ENCODE data around the gene CACNB2. TPM values are rescaled to one million over a fixed set of nuclear protein-coding genes. Genes with fewer than 3 reads are reported as not detected.

CACNB2 gene
- total RNA-seq, 4 donors from 2014 or later = 0.81 to 13.9 (median 4.5) TPM

GRCh38 chr10:18505456-18506118, 365.4 kb downstream of the CACNB2 start:
- Histone ChIP-seq H3K9me3 (no peaks in the 10 kb centered on the region), H3K27ac (no peak overlapping the region), H3K27me3 (no peaks in the 10 kb centered on the region), H3K4me1 (no peaks in the 10 kb centered on the region), H3K4me3 (replicated peaks in 1 of 3) (no peak overlapping the region), H3K36me3 (no peaks in the 10 kb centered on the region)
- TF ChIP-seq CTCF (IDR thresholded peaks at IDR 0.05) = no peak
- TF ChIP-seq POLR2A (IDR thresholded peaks at IDR 0.05) = no peak
- DNase-seq = no peak
- intact Hi-C loops (cut with DNase I) = no loop called here
- 81 to 84% methylated on average over 11 of the region's 11 CpGs for WGBS, 2 donors

GRCh38 chr10:18508587-18508986, 368.4 kb downstream of the CACNB2 start:
- no peaks in the 10 kb centered on the region for H3K36me3 ChIP-seq

GRCh38 chr10:18514537-18514936, 374.3 kb downstream of the CACNB2 start:
- Histone ChIP-seq H3K36me3 (no peaks in the 10 kb centered on the region), H3K4me3 (replicated peaks in 1 of 3) (no peak overlapping the region), H3K4me1 (no peaks in the 10 kb centered on the region), H3K27me3 (no peaks in the 10 kb centered on the region), H3K9me3 (no peaks in the 10 kb centered on the region), H3K27ac (no peak overlapping the region)
- no peak for DNase-seq
- intact Hi-C loops (cut with DNase I) = no loop called here
- no peak for TF ChIP-seq CTCF (IDR thresholded peaks at IDR 0.05)
- TF ChIP-seq POLR2A (IDR thresholded peaks at IDR 0.05) = no peak

More at GRCh38 chr10:18508587-18508986, 368.4 kb downstream of the CACNB2 start:
- no peak for DNase-seq
- H3K27me3 ChIP-seq = no peaks in the 10 kb centered on the region
- TF ChIP-seq POLR2A (IDR thresholded peaks at IDR 0.05) (no peak), CTCF (IDR thresholded peaks at IDR 0.05) (no peak)
- intact Hi-C loops (cut with DNase I) = no loop called here
- no peaks in the 10 kb centered on the region for H3K4me1 ChIP-seq
- no peak overlapping the region for H3K27ac ChIP-seq
- 89 to 93% methylated on average over 4 of the region's 4 CpGs for WGBS, 2 donors
- no peak overlapping the region for H3K4me3 ChIP-seq (replicated peaks in 1 of 3)
- no peaks in the 10 kb centered on the region for H3K9me3 ChIP-seq

- Histone ChIP-seq H3K4me1 (no peaks in the 10 kb centered on the region), H3K27ac (no peak overlapping the region), H3K27me3 (no peaks in the 10 kb centered on the region), H3K4me3 (replicated peaks in 1 of 3) (no peak overlapping the region), H3K9me3 (no peaks in the 10 kb centered on the region), H3K36me3 (no peaks in the 10 kb centered on the region)
- 85 to 95% methylated on average over 3 of the region's 3 CpGs for WGBS, 2 donors
- TF ChIP-seq CTCF (IDR thresholded peaks at IDR 0.05) (no peak), POLR2A (IDR thresholded peaks at IDR 0.05) (no peak)
- intact Hi-C loops (cut with DNase I) = no loop called here
- no peak for DNase-seq
Measured at GRCh38 chr10:18516851-18517250, 376.6 kb downstream of the CACNB2 start.

GRCh38 chr10:18523025-18523424, 382.8 kb downstream of the CACNB2 start:
- H3K4me1 ChIP-seq = no peaks in the 10 kb centered on the region
- H3K27me3 ChIP-seq = no peaks in the 10 kb centered on the region
- no peaks in the 10 kb centered on the region for H3K9me3 ChIP-seq
- TF ChIP-seq CTCF (IDR thresholded peaks at IDR 0.05) (no peak), POLR2A (IDR thresholded peaks at IDR 0.05) (no peak)
- DNase-seq = no peak
- no peaks in the 10 kb centered on the region for H3K36me3 ChIP-seq
- intact Hi-C loops (cut with DNase I) = no loop called here
- no peak overlapping the region for H3K27ac ChIP-seq
- no peak overlapping the region for H3K4me3 ChIP-seq (replicated peaks in 1 of 3)
- 70 to 88% methylated on average over 1 of the region's 1 CpG for WGBS, 2 donors
